ENCODE results near the gene EOMES. TPM values are rescaled to one million over a fixed set of nuclear protein-coding genes. Genes with fewer than 3 reads are reported as not detected.

Gene EOMES
- polyA plus RNA-seq, 1 donor (not counting 4 experiments of a cell fraction or from before 2014, with no cell fraction given): 1.6 TPM

DNA sequence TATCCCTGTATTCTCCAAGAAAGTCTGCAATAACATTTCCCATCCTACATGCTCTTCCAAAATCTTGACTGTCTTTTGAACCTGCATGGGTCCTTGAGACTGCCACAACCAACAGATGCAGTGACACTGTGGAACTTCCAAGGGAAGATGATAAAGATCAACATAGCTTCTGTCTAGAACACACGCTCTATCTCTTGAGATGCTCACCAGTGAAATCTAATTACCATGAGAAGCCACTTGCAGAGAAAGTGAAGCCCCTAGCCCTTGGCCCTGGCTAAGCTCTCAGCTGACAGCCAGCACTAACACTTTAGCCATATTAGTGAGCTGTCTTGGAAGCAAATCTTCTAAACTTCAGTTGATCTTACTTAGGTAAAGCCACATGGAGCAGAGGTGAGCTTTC, 36.6 kb downstream of the EOMES start:
- dilution Hi-C loops (cut with MboI; ENCODE audit: extremely low pct_ligation_motif_present, low sequenced_read_pairs): no loop called here
- H3K36me3 ChIP-seq (ENCODE audit: control insufficient read depth in 2 of 2, extremely low read depth in 1 of 2, insufficient read depth in 2 of 2, low read length in 2 of 2): no peaks in the 10 kb centered on the region

DNA sequence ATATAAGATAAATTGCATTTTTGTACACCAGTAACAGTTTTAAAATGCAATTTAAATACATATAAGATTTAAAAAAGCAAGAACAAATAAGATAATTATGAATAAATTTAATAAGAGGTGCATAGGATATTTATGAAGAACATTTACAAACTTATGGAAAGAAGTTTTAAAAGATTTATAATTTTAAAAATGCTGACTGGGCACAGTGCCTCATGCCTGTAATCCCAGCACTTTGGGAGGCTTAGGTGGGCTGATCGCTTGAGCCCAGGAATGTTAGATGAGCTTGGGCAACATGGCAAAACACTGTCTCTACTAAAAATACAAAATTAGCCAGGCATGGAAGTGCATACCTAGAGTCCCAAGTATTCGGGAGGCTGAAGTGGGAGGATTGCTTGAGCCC, 37.8 kb downstream of the EOMES start:
- no peak overlapping the region for H3K9ac ChIP-seq (ENCODE audit: control insufficient read depth, extremely low read depth, insufficient read depth, low read length)
- DNase-seq (ENCODE audit: low read depth, low spot score): no peak
- no peaks in the 10 kb centered on the region for H3K9me1 ChIP-seq (ENCODE audit: control insufficient read depth, extremely low read depth, insufficient read depth, low read length)
- H3K79me2 ChIP-seq (ENCODE audit: control insufficient read depth, insufficient read depth, low read length): no peaks in the 10 kb centered on the region
- no peak overlapping the region for H3K4me3 ChIP-seq (ENCODE audit: control insufficient read depth in 2 of 3, extremely low read depth in 1 of 3, insufficient read depth in 2 of 3, low read depth in 1 of 3, low read length in 3 of 3)
- H3K4me1 ChIP-seq (ENCODE audit: control insufficient read depth, extremely low read depth, insufficient read depth, low read length): peaks cover 11% of the 10 kb centered on the region
- no peaks in the 10 kb centered on the region for H3K36me3 ChIP-seq (ENCODE audit: control insufficient read depth in 2 of 2, extremely low read depth in 1 of 2, insufficient read depth in 2 of 2, low read length in 2 of 2)
- no peaks in the 10 kb centered on the region for H4K20me1 ChIP-seq (ENCODE audit: control insufficient read depth, extremely low read depth, insufficient read depth, low read length)
- no peak overlapping the region for H2AFZ ChIP-seq (ENCODE audit: control insufficient read depth, low read length)
- FAIRE-seq: no peak
- no peaks in the 10 kb centered on the region for H3K9me3 ChIP-seq (ENCODE audit: control insufficient read depth, low read depth, low read length)
- H3K27ac ChIP-seq (ENCODE audit: control insufficient read depth, insufficient read depth, low read length): no peak overlapping the region
- H3K27me3 ChIP-seq (ENCODE audit: control insufficient read depth, extremely low read depth, insufficient read depth, low read length): no peaks in the 10 kb centered on the region
- no peak overlapping the region for H3K4me2 ChIP-seq (ENCODE audit: control insufficient read depth, extremely low read depth, insufficient read depth, low read depth, low read length)
- dilution Hi-C loops (cut with MboI; ENCODE audit: extremely low pct_ligation_motif_present, low sequenced_read_pairs): no loop called here
- TF ChIP-seq EZH2 (IDR thresholded peaks at IDR 0.05; ENCODE audit: low read length): no peak
- TF ChIP-seq, protein P1, sequence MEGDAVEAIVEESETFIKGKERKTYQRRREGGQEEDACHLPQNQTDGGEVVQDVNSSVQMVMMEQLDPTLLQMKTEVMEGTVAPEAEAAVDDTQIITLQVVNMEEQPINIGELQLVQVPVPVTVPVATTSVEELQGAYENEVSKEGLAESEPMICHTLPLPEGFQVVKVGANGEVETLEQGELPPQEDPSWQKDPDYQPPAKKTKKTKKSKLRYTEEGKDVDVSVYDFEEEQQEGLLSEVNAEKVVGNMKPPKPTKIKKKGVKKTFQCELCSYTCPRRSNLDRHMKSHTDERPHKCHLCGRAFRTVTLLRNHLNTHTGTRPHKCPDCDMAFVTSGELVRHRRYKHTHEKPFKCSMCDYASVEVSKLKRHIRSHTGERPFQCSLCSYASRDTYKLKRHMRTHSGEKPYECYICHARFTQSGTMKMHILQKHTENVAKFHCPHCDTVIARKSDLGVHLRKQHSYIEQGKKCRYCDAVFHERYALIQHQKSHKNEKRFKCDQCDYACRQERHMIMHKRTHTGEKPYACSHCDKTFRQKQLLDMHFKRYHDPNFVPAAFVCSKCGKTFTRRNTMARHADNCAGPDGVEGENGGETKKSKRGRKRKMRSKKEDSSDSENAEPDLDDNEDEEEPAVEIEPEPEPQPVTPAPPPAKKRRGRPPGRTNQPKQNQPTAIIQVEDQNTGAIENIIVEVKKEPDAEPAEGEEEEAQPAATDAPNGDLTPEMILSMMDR (optimal IDR thresholded peaks at IDR 0.05 in 1 of 3, IDR thresholded peaks at IDR 0.05 in 1 of 3, conservative IDR thresholded peaks at IDR 0.05 in 1 of 3; ENCODE audit: extremely low read depth in 1 of 3, insufficient read depth in 2 of 3, low read length in 3 of 3): no peak

More for the DNA sequence above, 36.6 kb downstream of the EOMES start:
- Histone ChIP-seq H3K4me2 (ENCODE audit: control insufficient read depth, extremely low read depth, insufficient read depth, low read depth, low read length) (no peak overlapping the region), H2AFZ (ENCODE audit: control insufficient read depth, low read length) (no peak overlapping the region), H3K27ac (ENCODE audit: control insufficient read depth, insufficient read depth, low read length) (no peak overlapping the region), H3K4me1 (ENCODE audit: control insufficient read depth, extremely low read depth, insufficient read depth, low read length) (peaks cover 11% of the 10 kb centered on the region), H3K9me3 (ENCODE audit: control insufficient read depth, low read depth, low read length) (no peaks in the 10 kb centered on the region), H4K20me1 (ENCODE audit: control insufficient read depth, extremely low read depth, insufficient read depth, low read length) (no peaks in the 10 kb centered on the region), H3K27me3 (ENCODE audit: control insufficient read depth, extremely low read depth, insufficient read depth, low read length) (no peaks in the 10 kb centered on the region), H3K79me2 (ENCODE audit: control insufficient read depth, insufficient read depth, low read length) (no peaks in the 10 kb centered on the region), H3K4me3 (ENCODE audit: control insufficient read depth in 2 of 3, extremely low read depth in 1 of 3, insufficient read depth in 2 of 3, low read depth in 1 of 3, low read length in 3 of 3) (no peak overlapping the region), H3K9me1 (ENCODE audit: control insufficient read depth, extremely low read depth, insufficient read depth, low read length) (no peaks in the 10 kb centered on the region), H3K9ac (ENCODE audit: control insufficient read depth, extremely low read depth, insufficient read depth, low read length) (no peak overlapping the region)
- DNase-seq (ENCODE audit: low read depth, low spot score): no peak
- no peak for FAIRE-seq
- no peak for TF ChIP-seq EZH2 (IDR thresholded peaks at IDR 0.05; ENCODE audit: low read length)
- TF ChIP-seq, protein P1 (optimal IDR thresholded peaks at IDR 0.05 in 1 of 3, IDR thresholded peaks at IDR 0.05 in 1 of 3, conservative IDR thresholded peaks at IDR 0.05 in 1 of 3; ENCODE audit: extremely low read depth in 1 of 3, insufficient read depth in 2 of 3, low read length in 3 of 3): no peak

All from keratinocyte (primary cell).